ENCODE data around the gene OPRM1.

DNA sequence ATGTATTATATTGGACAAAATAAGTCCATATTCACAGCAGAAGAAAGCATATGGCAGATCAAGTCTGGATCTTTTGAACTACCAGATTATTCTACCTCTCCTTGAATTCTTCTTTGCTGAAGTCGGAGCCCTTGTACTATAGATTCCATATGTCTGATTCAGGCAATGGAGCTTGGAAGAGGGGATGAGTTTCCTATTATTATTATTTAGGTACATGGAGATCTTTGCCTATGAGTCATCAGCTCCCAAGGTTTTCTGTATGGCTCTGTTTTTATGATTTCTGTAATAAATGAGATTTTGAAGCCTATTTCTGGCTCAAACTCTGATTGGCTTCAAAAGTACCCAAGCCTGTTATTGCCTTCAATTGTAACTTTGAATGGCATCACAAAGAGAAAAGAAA lies 72.0 kb downstream of the OPRM1 start:
- TF ChIP-seq POLR2A (IDR thresholded peaks at IDR 0.05) (no peak), EP300 (IDR thresholded peaks at IDR 0.05) (no peak)
